ENCODE measurements around the gene PJA1.

The PJA1 gene

DNA sequence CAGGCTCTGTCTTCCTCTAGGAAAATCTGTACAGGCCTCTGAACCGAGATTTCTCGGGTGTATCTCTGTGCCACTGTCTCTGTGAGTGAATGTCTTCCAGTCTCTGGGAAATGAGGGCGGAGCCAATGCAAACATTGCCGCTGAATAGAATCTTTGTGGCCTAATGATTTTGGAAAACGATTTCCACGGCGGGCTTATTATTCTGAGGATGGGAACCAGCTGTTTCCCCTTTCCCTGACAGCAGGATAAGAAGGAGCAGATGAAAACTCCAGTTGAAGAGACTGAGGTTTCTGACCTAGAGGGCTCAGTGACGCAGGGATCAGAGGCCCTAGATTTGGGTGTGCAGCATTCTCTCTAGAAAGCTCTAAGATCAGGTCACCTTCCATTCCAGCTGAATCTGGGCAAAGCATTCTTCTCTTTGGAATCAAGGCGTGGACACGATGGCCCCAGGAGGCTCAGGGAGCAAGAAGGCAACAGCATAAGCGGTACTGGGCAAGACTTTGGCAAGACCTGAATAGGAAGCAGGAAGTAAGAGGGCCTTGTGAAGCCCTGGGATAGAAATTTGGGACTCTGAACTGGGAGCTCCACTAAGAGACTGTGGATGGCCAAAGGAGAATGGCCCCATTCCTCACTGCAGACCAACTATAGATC lies 47.3 kb downstream of the PJA1 start:
- no peak overlapping the region for H3K4me2 ChIP-seq (ENCODE audit: low read length)
- H3K9ac ChIP-seq (ENCODE audit: low read length), result no peak overlapping the region
- no peaks in the 10 kb centered on the region for H3K36me3 ChIP-seq (ENCODE audit: insufficient read depth, low read length)
- no peak overlapping the region for H3K4me3 ChIP-seq (ENCODE audit: low read depth, low read length, poor library complexity, severe bottlenecking)
- H3K9me2 ChIP-seq (ENCODE audit: low read depth, low read length), result no peaks in the 10 kb centered on the region
- no peaks in the 10 kb centered on the region for H3K9me3 ChIP-seq (ENCODE audit: low read length)
- no peak overlapping the region for H2AFZ ChIP-seq (ENCODE audit: low read length)
- H3K79me2 ChIP-seq (ENCODE audit: insufficient read depth, low read length), result no peaks in the 10 kb centered on the region
- no peaks in the 10 kb centered on the region for H3F3A ChIP-seq (ENCODE audit: insufficient read depth, low read length)
- no peaks in the 10 kb centered on the region for H4K20me1 ChIP-seq (ENCODE audit: insufficient read depth, low read length)
- no peaks in the 10 kb centered on the region for H3K4me1 ChIP-seq (ENCODE audit: insufficient read depth, low read length, severe bottlenecking)
- no peaks in the 10 kb centered on the region for H3K27me3 ChIP-seq (ENCODE audit: insufficient read depth, low read length)
- no peak overlapping the region for H3K27ac ChIP-seq (ENCODE audit: low read depth, low read length, poor library complexity, severe bottlenecking)
- TF ChIP-seq EZH2 (IDR thresholded peaks at IDR 0.05; ENCODE audit: borderline replicate concordance, low read length) (no peak), CTCF (IDR thresholded peaks at IDR 0.05; ENCODE audit: low read length) (no peak)

- Histone ChIP-seq H3K79me2 (ENCODE audit: insufficient read depth, low read length) (no peaks in the 10 kb centered on the region), H3K4me2 (ENCODE audit: low read length) (no peak overlapping the region), H3F3A (ENCODE audit: insufficient read depth, low read length) (no peaks in the 10 kb centered on the region), H2AFZ (ENCODE audit: low read length) (no peak overlapping the region), H3K9ac (ENCODE audit: low read length) (no peak overlapping the region), H3K9me3 (ENCODE audit: low read length) (no peaks in the 10 kb centered on the region), H3K9me2 (ENCODE audit: low read depth, low read length) (no peaks in the 10 kb centered on the region), H3K27me3 (ENCODE audit: insufficient read depth, low read length) (no peaks in the 10 kb centered on the region), H3K4me1 (ENCODE audit: insufficient read depth, low read length, severe bottlenecking) (no peaks in the 10 kb centered on the region), H3K4me3 (ENCODE audit: low read depth, low read length, poor library complexity, severe bottlenecking) (no peak overlapping the region), H3K27ac (ENCODE audit: low read depth, low read length, poor library complexity, severe bottlenecking) (no peak overlapping the region), H3K36me3 (ENCODE audit: insufficient read depth, low read length) (no peaks in the 10 kb centered on the region), H4K20me1 (ENCODE audit: insufficient read depth, low read length) (no peaks in the 10 kb centered on the region)
- no peak for TF ChIP-seq EZH2 (IDR thresholded peaks at IDR 0.05; ENCODE audit: borderline replicate concordance, low read length)
- no peak for TF ChIP-seq CTCF (IDR thresholded peaks at IDR 0.05; ENCODE audit: low read length)
Observed at GRCh38 chrX:69116077-69116476, 49.2 kb downstream of the PJA1 start.

- TF ChIP-seq EZH2 (IDR thresholded peaks at IDR 0.05; ENCODE audit: borderline replicate concordance, low read length) (no peak), CTCF (IDR thresholded peaks at IDR 0.05; ENCODE audit: low read length) (no peak)
- Histone ChIP-seq H3K9me3 (ENCODE audit: low read length) (no peaks in the 10 kb centered on the region), H3K9me2 (ENCODE audit: low read depth, low read length) (no peaks in the 10 kb centered on the region), H4K20me1 (ENCODE audit: insufficient read depth, low read length) (no peaks in the 10 kb centered on the region), H3K79me2 (ENCODE audit: insufficient read depth, low read length) (no peaks in the 10 kb centered on the region), H3K27me3 (ENCODE audit: insufficient read depth, low read length) (no peaks in the 10 kb centered on the region), H3K4me3 (ENCODE audit: low read depth, low read length, poor library complexity, severe bottlenecking) (no peak overlapping the region), H3K4me2 (ENCODE audit: low read length) (no peak overlapping the region), H3K9ac (ENCODE audit: low read length) (no peak overlapping the region), H3K4me1 (ENCODE audit: insufficient read depth, low read length, severe bottlenecking) (no peaks in the 10 kb centered on the region), H3K27ac (ENCODE audit: low read depth, low read length, poor library complexity, severe bottlenecking) (no peak overlapping the region), H3F3A (ENCODE audit: insufficient read depth, low read length) (no peaks in the 10 kb centered on the region), H2AFZ (ENCODE audit: low read length) (no peak overlapping the region), H3K36me3 (ENCODE audit: insufficient read depth, low read length) (no peaks in the 10 kb centered on the region)
Observed at GRCh38 chrX:69113723-69114122, 51.5 kb downstream of the PJA1 start.

Measured in OCI-LY1 (cell line).